IMR-90 (cell line): ENCODE measurements around the gene MX1. TPM values are rescaled to one million over a fixed set of nuclear protein-coding genes. Genes with fewer than 3 reads are reported as not detected.

Experiments
- ATAC-seq: fragments of 200-7000 bp; cut with Tn5 transposase; 2 replicates; pipeline ENCODE4 v1.9.1; 2020; ENCODE audit warnings: low read depth, mild to moderate bottlenecking, moderate library complexity
- BruUV-seq: library from RNA; stranded (reverse); fragments of 400-500 nt; replicated peaks from 2 replicates; lab custom pipeline; 2021; lab: Mats Ljungman, UMichigan
- CTCF ChIA-PET: fragments of 300-600 bp; formaldehyde crosslinking; extraction: SDS; loops from one replicate; lab custom pipeline; 2021; ENCODE audit warnings: antibody characterized with exemption; lab: Yijun Ruan, JAX
- POLR2A ChIA-PET: fragments of 300-600 bp; sonication (Branson Sonifier 250); formaldehyde crosslinking; loops from one replicate; lab custom pipeline; 2022; ENCODE audit warnings: antibody characterized with exemption; ENCODE audit not compliant: unreplicated experiment; lab: Charles Lee
- DNase-seq: peaks from one replicate; pipeline ENCODE4 v3.0.0; 2013
- H2AFZ ChIP-seq: replicated peaks from 2 replicates; pipeline ENCODE3; 2013; ENCODE audit warnings: low read length, mild to moderate bottlenecking; ENCODE audit not compliant: poor library complexity
- H2AK5ac ChIP-seq: 2 replicates; pipeline ENCODE4 v1.6.1; 2013; ENCODE audit warnings: low read depth, low read length, inconsistent platforms
- H2AK9ac ChIP-seq: replicated peaks from 2 replicates; pipeline ENCODE3; 2013; ENCODE audit warnings: mild to moderate bottlenecking, low read depth, low read length, moderate library complexity; ENCODE audit not compliant: poor library complexity
- H2BK120ac ChIP-seq: 2 replicates; pipeline ENCODE4 v1.6.1; 2013; ENCODE audit warnings: low read depth, low read length, inconsistent platforms
- H2BK15ac ChIP-seq: 3 replicates; pipeline ENCODE4 v1.6.1; 2013; ENCODE audit warnings: low read depth, low read length, inconsistent platforms
- H2BK20ac ChIP-seq: 2 replicates; pipeline ENCODE4 v1.6.1; 2013; ENCODE audit warnings: low read depth, mild to moderate bottlenecking, inconsistent platforms, low read length, moderate library complexity
- H2BK5ac ChIP-seq: 2 replicates; pipeline ENCODE4 v1.6.1; 2013; ENCODE audit warnings: mild to moderate bottlenecking, low read depth, low read length, inconsistent platforms; ENCODE audit not compliant: poor library complexity, severe bottlenecking
- H3K14ac ChIP-seq: replicated peaks from 2 replicates; pipeline ENCODE4 v1.6.1; 2013; ENCODE audit warnings: low read depth, low read length, inconsistent platforms
- H3K18ac ChIP-seq: 2 replicates; pipeline ENCODE4 v1.6.1; 2013; ENCODE audit warnings: low read depth, low read length, control low read depth
- H3K23ac ChIP-seq: 2 replicates; pipeline ENCODE4 v1.6.1; 2013; ENCODE audit warnings: low read depth, low read length, inconsistent platforms
- H3K27ac ChIP-seq: 2 replicates; pipeline ENCODE4 v1.5.1; 2013; ENCODE audit warnings: mild to moderate bottlenecking, control low read depth, low read length; ENCODE audit not compliant: insufficient read depth
- H3K27me3 ChIP-seq: 2 replicates; pipeline ENCODE4 v1.6.1; 2013; ENCODE audit warnings: low read length; ENCODE audit not compliant: control insufficient read depth, insufficient read depth
- H3K36me3 ChIP-seq: 2 replicates; pipeline ENCODE4 v1.6.1; 2013; ENCODE audit warnings: low read length, mixed read lengths; ENCODE audit not compliant: control insufficient read depth, insufficient read depth
- H3K4ac ChIP-seq: 2 replicates; pipeline ENCODE4 v1.6.1; 2013; ENCODE audit warnings: low read depth, low read length, inconsistent platforms
- H3K4me1 ChIP-seq: 2 replicates; pipeline ENCODE4 v1.6.1; 2013; ENCODE audit warnings: low read length, mixed read lengths; ENCODE audit not compliant: control insufficient read depth, insufficient read depth
- H3K4me2 ChIP-seq: 2 replicates; pipeline ENCODE4 v1.6.1; 2013; ENCODE audit warnings: low read depth, mild to moderate bottlenecking, control low read depth, low read length, moderate library complexity
- H3K4me3 ChIP-seq: 2 replicates; pipeline ENCODE4 v1.5.1; 2013; ENCODE audit warnings: low read depth, mild to moderate bottlenecking, control low read depth, low read length, moderate library complexity; ENCODE audit not compliant: insufficient read depth
- H3K56ac ChIP-seq: 2 replicates; pipeline ENCODE4 v1.6.1; 2013; ENCODE audit warnings: low read length, inconsistent platforms; ENCODE audit not compliant: insufficient read depth; ENCODE audit errors: extremely low read depth
- H3K79me1 ChIP-seq, 2 experiments: 2 replicates each; pipeline ENCODE4 v1.6.1; 2013; ENCODE audit warnings: low read length in 2 of 2, inconsistent platforms in 1 of 2, low read depth in 1 of 2
- H3K9ac ChIP-seq: 2 replicates; pipeline ENCODE4 v1.6.1; 2013; ENCODE audit warnings: low read depth, low read length, control low read depth
- H3K9me1 ChIP-seq: 2 replicates; pipeline ENCODE4 v1.6.1; 2013; ENCODE audit warnings: low read length, inconsistent platforms; ENCODE audit not compliant: insufficient read depth
- H3K9me3 ChIP-seq: 2 replicates; pipeline ENCODE4 v1.6.1; 2013; ENCODE audit warnings: low read length; ENCODE audit not compliant: control insufficient read depth, insufficient read depth
- H4K20me1 ChIP-seq: 2 replicates; pipeline ENCODE4 v1.6.1; 2013; ENCODE audit warnings: low read length, inconsistent platforms; ENCODE audit not compliant: insufficient read depth
- H4K5ac ChIP-seq: 2 replicates; pipeline ENCODE4 v1.6.1; 2013; ENCODE audit warnings: mild to moderate bottlenecking, low read depth, low read length, control low read depth
- H4K8ac ChIP-seq, 2 experiments: 2 replicates each; pipeline ENCODE4 v1.6.1; 2013; ENCODE audit warnings: low read depth in 2 of 2, low read length in 2 of 2, control low read depth in 1 of 2, inconsistent platforms in 1 of 2
- H4K91ac ChIP-seq: 2 replicates; pipeline ENCODE4 v1.6.1; 2013; ENCODE audit warnings: low read depth, low read length, inconsistent platforms; ENCODE audit not compliant: insufficient read depth
- CHD1 ChIP-seq: IDR thresholded peaks from 2 replicates; pipeline ENCODE4 v1.6.1; 2012; ENCODE audit warnings: low read depth, low read length, improper control_type of control experiment
- MAZ ChIP-seq: IDR thresholded peaks from 2 replicates; pipeline ENCODE4 v1.6.1; 2012; ENCODE audit warnings: low read depth, mild to moderate bottlenecking, low read length, improper control_type of control experiment, moderate library complexity, borderline replicate concordance
- RFX5 ChIP-seq: IDR thresholded peaks from 2 replicates; pipeline ENCODE4 v1.8.0; 2012; ENCODE audit warnings: low read depth, mild to moderate bottlenecking, low read length, moderate library complexity
- WGBS, 2 experiments: methylation state at CpG; one replicate each; pipeline versions ENCODE4 v1.1.5 to v1.1.7; 2013; ENCODE audit warnings: missing lambda C conversion rate in 2 of 2; ENCODE audit not compliant: insufficient read length in 1 of 2; ENCODE audit errors: extremely low coverage in 2 of 2; 5-methylcytosine and 5-hydroxymethylcytosine counted together
- dilution Hi-C: fragments of 300-500 bp; cut with HindIII; formaldehyde crosslinking; loops from one replicate; pipeline ENCODE4 v1.14.3; 2018; ENCODE audit warnings: low sequenced_read_pairs; ENCODE audit not compliant: unreplicated experiment
- in situ Hi-C: fragments of 300-500 bp; cut with MboI; formaldehyde crosslinking; loops from 3 replicates; pipeline ENCODE4 v1.14.3; 2019; ENCODE audit warnings: low sequenced_read_pairs, inconsistent platforms, mixed read lengths
- intact Hi-C: fragments of 100-400 bp; cut with micrococcal nuclease; formaldehyde crosslinking; loops from 2 replicates; pipeline ENCODE4 v1.10.0; 2022
- polyA plus RNA-seq, 3 experiments: library from polyadenylated mRNA; depleted of rRNA; stranded (reverse); fragments of >200 nt; gene quantifications; 2 replicates each; pipeline ENCODE4 v1.2.3, GENCODE V29; 2012; ENCODE audit warnings: low replicate concordance in 1 of 3
- total RNA-seq: library from RNA; depleted of rRNA; stranded (reverse); fragments of >200 nt; gene quantifications from 2 replicates; pipeline ENCODE4 v1.2.3, GENCODE V29; 2012

Gene MX1
- total and polyA plus RNA-seq, 2 of the 4 experiments (the other 2 are of a cell fraction), result 1.0 to 2.5 TPM

GRCh38 chr21:41432562-41433460 lies 6.8 kb downstream of the MX1 start:
- intact Hi-C loops (no loop called here), in situ Hi-C loops (no loop called here), dilution Hi-C loops (no loop called here)
- no peak overlapping the region for H3K4me2 ChIP-seq
- WGBS, 2 experiments, result no CpG with 5 or more reads among the region's 10 CpGs
- H4K91ac ChIP-seq, result no peak overlapping the region
- no peaks in the 10 kb centered on the region for H3K36me3 ChIP-seq
- H3K9me3 ChIP-seq, result no peaks in the 10 kb centered on the region
- H4K20me1 ChIP-seq, result no peaks in the 10 kb centered on the region
- H3K9me1 ChIP-seq, result no peaks in the 10 kb centered on the region
- H3K4me1 ChIP-seq, result no peaks in the 10 kb centered on the region
- no peaks in the 10 kb centered on the region for H3K79me1 ChIP-seq
- H3K4ac ChIP-seq, result no peak overlapping the region
- H2BK5ac ChIP-seq, result no peak overlapping the region
- no peak overlapping the region for H3K9ac ChIP-seq
- H2AK5ac ChIP-seq, result no peak overlapping the region
- no peak overlapping the region for H4K8ac ChIP-seq
- ChIA-PET POLR2A (no interaction called here), CTCF (no interaction called here)
- H3K27ac ChIP-seq, result no peak overlapping the region
- ATAC-seq (no peak), DNase-seq (no peak)
- no TSS peak for BruUV-seq
- no peak overlapping the region for H3K18ac ChIP-seq
- no peak overlapping the region for H3K56ac ChIP-seq
- peaks cover 7% of the 10 kb centered on the region; the same call in 1 of the 2 replicates for H3K27me3 ChIP-seq
- no peak overlapping the region for H4K5ac ChIP-seq
- H2AK9ac ChIP-seq, result no peak overlapping the region
- H3K23ac ChIP-seq, result no peak overlapping the region
- H3K4me3 ChIP-seq, result no peak overlapping the region
- H2BK15ac ChIP-seq, result no peak overlapping the region
- no peak overlapping the region for H2BK20ac ChIP-seq
- TF ChIP-seq RFX5 (no peak), CHD1 (no peak), MAZ (no peak)
- H2AFZ ChIP-seq, result no peak overlapping the region
- no peak overlapping the region for H2BK120ac ChIP-seq
- no peak overlapping the region for H3K14ac ChIP-seq
